OCI-LY1 (cell line): Measurements from ENCODE around the gene TMEM218.

Experiments used
- CTCF ChIP-seq: fragments of 200-600 bp; sonication (generic), shearing (Covaris generic); IDR thresholded peaks from 2 replicates; pipeline ENCODE4 v1.5.1; 2017; ENCODE audit warnings: mild to moderate bottlenecking, antibody characterized with exemption, low read length, moderate library complexity, mixed read lengths
- EZH2 ChIP-seq: fragments of 200-600 bp; sonication (generic), shearing (Covaris generic); IDR thresholded peaks from 2 replicates; pipeline ENCODE4 v1.8.0; 2017; ENCODE audit warnings: borderline replicate concordance, mixed run types, mild to moderate bottlenecking, antibody characterized with exemption, low read length, moderate library complexity, mixed read lengths

- TF ChIP-seq CTCF (peak; percentile 59), EZH2 (no peak)
Observed at GRCh38 chr11:125123947-125124617, 12.7 kb upstream of the TMEM218 start.
